Prostate gland (tissue), 2 donors: ENCODE results near the gene PI4KB.

Experiments used
- CTCF ChIP-seq, 4 experiments: fragments of 200-600 bp in 2 of 4; fragments of 450-650 bp in 2 of 4; sonication (generic) in 2 of 4; IDR thresholded peaks; 1 replicate in 3 of 4; 2 replicates in 1 of 4; pipeline ENCODE4 v1.5.1; 2016 to 2019; ENCODE audit warnings: antibody characterized with exemption in 4 of 4, mild to moderate bottlenecking in 2 of 4, moderate library complexity in 2 of 4
- POLR2A ChIP-seq: fragments of 450-650 bp; IDR thresholded peaks from one replicate; pipeline ENCODE4 v1.6.1; 2016; ENCODE audit warnings: antibody characterized with exemption, mild to moderate bottlenecking

- TF ChIP-seq CTCF (IDR thresholded peaks at IDR 0.05) (no peak), POLR2A (no peak)
These were observed 80.4 kb downstream of the PI4KB start for GRCh38 chr1:151246786-151247185.
